Subcutaneous abdominal adipose tissue (tissue), 5 donors: ENCODE results near the gene NHERF2.

Source experiments
- H3K27ac ChIP-seq: one replicate; pipeline ENCODE4 v1.7.0; 2013; ENCODE audit warnings: low read depth, mild to moderate bottlenecking, inconsistent platforms, low read length, moderate library complexity
- H3K27me3 ChIP-seq, 5 donors: one replicate each; pipeline ENCODE4 v1.7.0; 2013; ENCODE audit warnings: low read length in 5 of 5, inconsistent platforms in 1 of 5; ENCODE audit not compliant: control insufficient read depth in 5 of 5, insufficient read depth in 4 of 5
- H3K36me3 ChIP-seq, 5 donors: one replicate each; pipeline ENCODE4 v1.7.0; 2013; ENCODE audit warnings: low read length in 5 of 5; ENCODE audit not compliant: control insufficient read depth in 5 of 5, insufficient read depth in 5 of 5
- H3K4me1 ChIP-seq, 5 donors: one replicate each; pipeline ENCODE4 v1.7.0; 2013; ENCODE audit warnings: low read length in 5 of 5, mild to moderate bottlenecking in 3 of 5, moderate library complexity in 1 of 5; ENCODE audit not compliant: control insufficient read depth in 5 of 5, insufficient read depth in 5 of 5
- H3K4me3 ChIP-seq, 5 donors: one replicate each; pipeline ENCODE4 v1.7.0; 2013; ENCODE audit warnings: low read length in 5 of 5, low read depth in 1 of 5
- H3K9ac ChIP-seq, 5 donors: one replicate each; pipeline ENCODE4 v1.7.0; 2013; ENCODE audit warnings: low read length in 5 of 5, mild to moderate bottlenecking in 4 of 5, moderate library complexity in 3 of 5
- H3K9me3 ChIP-seq, 5 donors: one replicate each; pipeline ENCODE4 v1.7.0; 2013; ENCODE audit warnings: low read length in 5 of 5; ENCODE audit not compliant: control insufficient read depth in 5 of 5
- donor health status: healthy.
- donor health status: healthy.
- donor health status: healthy.
- donor health status: healthy.
- donor health status: healthy.

The NHERF2 gene

DNA sequence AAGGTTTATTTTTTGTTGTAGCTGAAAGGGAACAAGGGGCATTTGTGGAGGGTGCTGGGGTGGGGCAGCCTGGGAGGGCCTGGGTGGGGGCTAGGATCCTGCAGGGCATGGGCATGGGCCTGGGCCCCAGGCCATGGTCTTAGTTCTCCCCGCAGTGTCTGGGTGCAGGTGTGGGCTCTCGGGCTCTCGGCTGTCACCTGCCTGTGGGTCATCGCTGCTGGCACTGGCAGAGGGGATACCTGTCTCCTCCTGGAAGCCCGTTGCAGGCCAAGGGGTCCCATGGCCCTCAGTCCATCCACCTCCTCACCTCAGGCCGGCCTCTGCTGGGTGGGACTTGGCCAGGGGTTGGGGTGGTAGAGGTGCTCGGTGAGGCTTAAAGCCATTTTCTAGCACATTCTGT lies 51.4 kb downstream of the NHERF2 start:
- no peak overlapping the region for H3K27ac ChIP-seq
- peaks cover 0 to 3% (median 0%) of the 10 kb centered on the region in 5 donors for H3K4me1 ChIP-seq
- H3K4me3 ChIP-seq: no peak overlapping the region
- no peaks in the 10 kb centered on the region for H3K9me3 ChIP-seq
- H3K36me3 ChIP-seq: peaks cover 0 to 90% (median 87%) of the 10 kb centered on the region in 5 donors
- H3K27me3 ChIP-seq: no peaks in the 10 kb centered on the region
- no peak overlapping the region for H3K9ac ChIP-seq

GRCh38 chr16:2078691-2079090 lies 52.0 kb downstream of the NHERF2 start:
- H3K36me3 ChIP-seq: peaks cover 0 to 90% (median 86%) of the 10 kb centered on the region in 5 donors
- no peaks in the 10 kb centered on the region for H3K9me3 ChIP-seq
- H3K27ac ChIP-seq: no peak overlapping the region
- H3K4me1 ChIP-seq: peaks cover 0 to 3% (median 0%) of the 10 kb centered on the region in 5 donors
- H3K27me3 ChIP-seq: no peaks in the 10 kb centered on the region
- H3K4me3 ChIP-seq: no peak overlapping the region
- H3K9ac ChIP-seq: no peak overlapping the region

DNA sequence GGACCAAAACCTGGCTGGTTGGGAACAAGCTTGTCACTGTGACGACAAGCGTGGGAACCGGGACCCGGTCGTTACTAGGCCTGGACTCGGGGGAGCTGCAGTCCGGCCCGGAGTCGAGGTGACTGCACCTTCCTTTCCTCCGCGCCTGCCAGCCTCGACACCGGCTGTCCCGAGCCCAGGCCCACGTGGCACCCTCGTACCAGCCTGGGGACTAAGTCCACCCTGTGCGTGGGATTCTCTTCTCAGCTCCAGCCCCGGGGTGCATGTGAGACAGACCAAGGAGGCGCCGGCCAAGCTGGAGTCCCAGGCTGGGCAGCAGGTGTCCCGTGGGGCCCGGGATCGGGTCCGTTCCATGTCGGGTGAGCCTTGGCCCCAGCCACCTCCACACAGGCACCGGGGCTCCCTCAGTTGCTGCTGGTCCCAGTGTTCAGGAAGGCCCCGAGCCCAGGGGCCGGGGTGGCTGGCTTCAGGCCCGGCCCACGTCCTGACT lies 52.7 kb downstream of the NHERF2 start:
- H3K27ac ChIP-seq: no peak overlapping the region
- H3K36me3 ChIP-seq: peaks cover 0 to 90% (median 85%) of the 10 kb centered on the region in 5 donors
- H3K9ac ChIP-seq: no peak overlapping the region

GRCh38 chr16:2079991-2080390 lies 53.3 kb downstream of the NHERF2 start:
- H3K27ac ChIP-seq: no peak overlapping the region
- H3K27me3 ChIP-seq: no peaks in the 10 kb centered on the region
- peaks cover 0 to 91% (median 87%) of the 10 kb centered on the region in 5 donors for H3K36me3 ChIP-seq
- H3K9ac ChIP-seq: no peak overlapping the region
- H3K4me3 ChIP-seq: no peak overlapping the region
- no peaks in the 10 kb centered on the region for H3K9me3 ChIP-seq
- H3K4me1 ChIP-seq: peaks cover 0 to 3% (median 0%) of the 10 kb centered on the region in 5 donors

More for the DNA sequence above, 52.7 kb downstream of the NHERF2 start:
- H3K9me3 ChIP-seq: no peaks in the 10 kb centered on the region
- peaks cover 0 to 3% (median 0%) of the 10 kb centered on the region in 5 donors for H3K4me1 ChIP-seq
- H3K4me3 ChIP-seq: no peak overlapping the region
- H3K27me3 ChIP-seq: no peaks in the 10 kb centered on the region

DNA sequence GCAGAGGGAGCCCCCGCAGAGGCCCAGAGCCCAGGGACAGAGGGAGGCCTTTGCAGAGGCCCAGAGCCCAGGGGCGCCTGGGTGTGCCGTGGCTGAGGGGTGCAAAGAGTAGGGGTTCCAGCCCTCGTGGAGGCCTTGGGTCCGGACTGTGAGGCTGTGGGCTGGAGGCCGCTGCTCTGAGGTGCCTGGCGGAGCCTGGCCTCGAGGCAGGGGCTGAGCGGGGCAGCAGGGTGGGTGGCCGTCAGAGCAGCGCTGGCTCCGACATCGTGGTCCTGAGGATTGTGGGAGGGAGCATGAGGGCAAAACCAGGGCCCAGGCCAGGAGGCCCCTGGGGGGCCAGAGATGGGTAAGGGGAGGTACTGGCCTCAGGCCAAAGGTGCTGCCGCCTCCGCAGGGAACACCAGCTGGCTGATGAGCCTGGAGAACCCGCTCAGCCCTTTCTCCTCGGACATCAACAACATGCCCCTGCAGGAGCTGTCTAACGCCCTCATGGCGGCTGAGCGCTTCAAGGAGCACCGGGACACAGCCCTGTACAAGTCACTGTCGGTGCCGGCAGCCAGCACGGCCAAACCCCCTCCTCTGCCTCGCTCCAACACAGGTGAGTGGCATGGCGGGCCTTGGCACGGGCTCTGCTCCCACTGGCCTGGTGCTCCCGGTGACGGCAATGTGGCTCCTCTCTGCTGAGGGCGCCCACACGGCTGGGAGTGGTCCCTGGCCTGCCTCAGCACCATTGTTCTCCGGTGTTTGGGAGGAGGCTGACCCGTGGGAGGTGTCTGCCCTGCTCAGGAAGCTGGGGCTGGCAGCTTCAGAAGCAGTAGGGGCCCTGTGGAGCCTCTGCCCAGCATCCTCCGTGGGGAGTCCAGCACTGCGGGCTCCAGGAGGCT lies 54.7 kb downstream of the NHERF2 start:
- peaks cover 0 to 95% (median 89%) of the 10 kb centered on the region in 5 donors for H3K36me3 ChIP-seq
- H3K27ac ChIP-seq: no peak overlapping the region

GRCh38 chr16:2082171-2082982 lies 55.7 kb downstream of the NHERF2 start:
- Histone ChIP-seq H3K36me3 (peaks cover 0 to 95% (median 88%) of the 10 kb centered on the region in 5 donors), H3K4me1 (peaks cover 0 to 3% (median 0%) of the 10 kb centered on the region in 5 donors), H3K9ac (no peak overlapping the region), H3K27me3 (no peaks in the 10 kb centered on the region), H3K27ac (no peak overlapping the region), H3K9me3 (no peaks in the 10 kb centered on the region), H3K4me3 (no peak overlapping the region)

More for the DNA sequence above, 54.7 kb downstream of the NHERF2 start:
- no peaks in the 10 kb centered on the region for H3K9me3 ChIP-seq
- H3K4me3 ChIP-seq: no peak overlapping the region
- H3K4me1 ChIP-seq: peaks cover 0 to 3% (median 0%) of the 10 kb centered on the region in 5 donors
- no peak overlapping the region for H3K9ac ChIP-seq
- H3K27me3 ChIP-seq: no peaks in the 10 kb centered on the region

GRCh38 chr16:2082983-2083364 lies 56.3 kb downstream of the NHERF2 start:
- H3K9ac ChIP-seq: no peak overlapping the region
- no peaks in the 10 kb centered on the region for H3K9me3 ChIP-seq
- H3K4me3 ChIP-seq: no peak overlapping the region
- no peak overlapping the region for H3K27ac ChIP-seq
- H3K36me3 ChIP-seq: peaks cover 0 to 97% (median 89%) of the 10 kb centered on the region in 5 donors
- H3K27me3 ChIP-seq: no peaks in the 10 kb centered on the region
- peaks cover 0 to 3% (median 0%) of the 10 kb centered on the region in 5 donors for H3K4me1 ChIP-seq

- no peak overlapping the region for H3K4me3 ChIP-seq
- H3K9ac ChIP-seq: no peak overlapping the region
- no peaks in the 10 kb centered on the region for H3K27me3 ChIP-seq
- H3K27ac ChIP-seq: no peak overlapping the region
- no peaks in the 10 kb centered on the region for H3K9me3 ChIP-seq
- peaks cover 0 to 98% (median 91%) of the 10 kb centered on the region in 5 donors for H3K36me3 ChIP-seq
- H3K4me1 ChIP-seq: peaks cover 0 to 3% (median 0%) of the 10 kb centered on the region in 5 donors
These were observed 56.7 kb downstream of the NHERF2 start for GRCh38 chr16:2083409-2083808.

- peaks cover 0 to 98% (median 91%) of the 10 kb centered on the region in 5 donors for H3K36me3 ChIP-seq
- H3K4me1 ChIP-seq: peaks cover 0 to 3% (median 0%) of the 10 kb centered on the region in 5 donors
- H3K4me3 ChIP-seq: no peak overlapping the region
- H3K9me3 ChIP-seq: no peaks in the 10 kb centered on the region
- no peak overlapping the region for H3K27ac ChIP-seq
- no peak overlapping the region for H3K9ac ChIP-seq
- no peaks in the 10 kb centered on the region for H3K27me3 ChIP-seq
These were observed 57.4 kb downstream of the NHERF2 start for GRCh38 chr16:2083876-2084780.
